Upper lobe of left lung (tissue), 6 donors: Measurements from ENCODE around the gene SPATA20. TPM values are rescaled to one million over a fixed set of nuclear protein-coding genes. Genes with fewer than 3 reads are reported as not detected.

ENCODE experiments used
- ATAC-seq, 2 donors: fragments of 200-7000 bp; cut with Tn5 transposase; one replicate each; pipeline ENCODE4 v1.9.1; 2022; ENCODE audit warnings: mild to moderate bottlenecking in 2 of 2, moderate library complexity in 2 of 2; ENCODE audit not compliant: low FRiP score in 2 of 2
- DNase-seq, 2 donors: peaks; one replicate each; pipeline ENCODE4 v3.0.0-alpha.2; 2019 to 2020
- H3K27ac ChIP-seq, 4 donors: fragments of 200-600 bp; sonication (generic); one replicate each; pipeline ENCODE4 v1.5.1; 2016 to 2019
- H3K27me3 ChIP-seq, 4 donors: fragments of 200-600 bp; sonication (generic); one replicate each; pipeline ENCODE4 v1.5.1; 2017 to 2019
- H3K36me3 ChIP-seq, 4 donors: fragments of 200-600 bp; sonication (generic); one replicate each; pipeline ENCODE4 v1.5.1; 2016 to 2019
- H3K4me1 ChIP-seq, 4 donors: fragments of 200-600 bp; sonication (generic); one replicate each; pipeline ENCODE4 v1.5.1; 2018 to 2019
- H3K4me3 ChIP-seq, 4 donors: fragments of 200-600 bp; sonication (generic); one replicate each; pipeline ENCODE4 v1.5.1; 2017 to 2019; ENCODE audit warnings: mild to moderate bottlenecking in 2 of 4, moderate library complexity in 1 of 4
- H3K9me3 ChIP-seq, 4 donors: fragments of 200-600 bp; sonication (generic); one replicate each; pipeline ENCODE4 v1.5.1; 2018 to 2019
- CTCF ChIP-seq, 6 experiments: fragments of 450-650 bp in 4 of 6; fragments of 200-600 bp in 2 of 6; sonication (generic) in 2 of 6; IDR thresholded peaks; one replicate each; pipeline ENCODE4 v1.5.1; 2016 to 2019; ENCODE audit warnings: antibody characterized with exemption in 6 of 6
- EP300 ChIP-seq, 4 donors: sonication (generic); formaldehyde crosslinking; IDR thresholded peaks; one replicate each; pipeline ENCODE4 v1.5.1; 2017; ENCODE audit warnings: antibody characterized with exemption in 4 of 4, control low read depth in 2 of 4
- POLR2A ChIP-seq, 4 donors: fragments of 450-650 bp; IDR thresholded peaks; one replicate each; pipeline ENCODE4 v1.5.1; 2016 to 2017; ENCODE audit warnings: antibody characterized with exemption in 4 of 4, mild to moderate bottlenecking in 2 of 4
- POLR2AphosphoS5 ChIP-seq, 2 donors: sonication (generic); formaldehyde crosslinking; IDR thresholded peaks; one replicate each; pipeline ENCODE4 v1.5.1; 2017; ENCODE audit warnings: antibody characterized with exemption in 2 of 2
- WGBS, 2 donors: methylation state at CpG; one replicate each; pipeline ENCODE4 v1.1.5; 2017 to 2018; 5-methylcytosine and 5-hydroxymethylcytosine counted together
- total RNA-seq, 6 donors: library from RNA; depleted of rRNA in 4 of 6; stranded (reverse); fragments of >200 nt in 4 of 6; gene quantifications; one replicate each; pipeline versions ENCODE4 v1.1.0 to v1.2.1, GENCODE V29; 2016 to 2021
- donor health status: DM: no; HTN: no; CAD: no; lungs with moderate emphysema.
- donor health status: DM: no; HTN: yes; CAD: no; lungs with severe emphysema.

The SPATA20 gene
- total RNA-seq, 6 donors from 2014 or later, result 32.9 to 111 (median 46.4) TPM

- no peak for TF ChIP-seq CTCF (IDR thresholded peaks at IDR 0.05)
- TF ChIP-seq POLR2A (IDR thresholded peaks at IDR 0.05), result no peak
- TF ChIP-seq EP300 (IDR thresholded peaks at IDR 0.05), result no peak
- TF ChIP-seq POLR2AphosphoS5 (IDR thresholded peaks at IDR 0.05), result no peak
- WGBS, 2 donors, result 73 to 75% methylated on average over 11 to 13 of the region's 13 CpGs
Observed at GRCh38 chr17:50601823-50602375, 54.9 kb downstream of the SPATA20 start.

GRCh38 chr17:50602836-50603235 is 55.9 kb downstream of the SPATA20 start:
- TF ChIP-seq POLR2A (IDR thresholded peaks at IDR 0.05) (no peak), EP300 (IDR thresholded peaks at IDR 0.05) (no peak), CTCF (IDR thresholded peaks at IDR 0.05) (no peak), POLR2AphosphoS5 (IDR thresholded peaks at IDR 0.05) (no peak)
- Histone ChIP-seq H3K36me3 (no peaks in the 10 kb centered on the region), H3K27me3 (no peaks in the 10 kb centered on the region), H3K9me3 (no peaks in the 10 kb centered on the region), H3K4me3 (no peak overlapping the region), H3K27ac (no peak overlapping the region), H3K4me1 (peaks cover 10 to 17% (median 15%) of the 10 kb centered on the region in 4 donors)
- no peak for ATAC-seq
- 95% methylated on average over 10 to 11 of the region's 18 CpGs for WGBS, 2 donors
- DNase-seq, result no peak

More at GRCh38 chr17:50601823-50602375, 54.9 kb downstream of the SPATA20 start:
- H3K27ac ChIP-seq, result no peak overlapping the region
- H3K4me1 ChIP-seq, result peaks cover 10 to 17% (median 15%) of the 10 kb centered on the region in 4 donors
- H3K9me3 ChIP-seq, result no peaks in the 10 kb centered on the region
- H3K27me3 ChIP-seq, result no peaks in the 10 kb centered on the region
- H3K4me3 ChIP-seq, result no peak overlapping the region
- ATAC-seq (no peak), DNase-seq (no peak)
- no peaks in the 10 kb centered on the region for H3K36me3 ChIP-seq

GRCh38 chr17:50603340-50603739 is 56.4 kb downstream of the SPATA20 start:
- Histone ChIP-seq H3K4me3 (no peak overlapping the region), H3K9me3 (no peaks in the 10 kb centered on the region), H3K27me3 (no peaks in the 10 kb centered on the region), H3K4me1 (peaks cover 10 to 17% (median 15%) of the 10 kb centered on the region in 4 donors), H3K36me3 (no peaks in the 10 kb centered on the region), H3K27ac (no peak overlapping the region)
- TF ChIP-seq POLR2A (IDR thresholded peaks at IDR 0.05) (no peak), POLR2AphosphoS5 (IDR thresholded peaks at IDR 0.05) (no peak), EP300 (IDR thresholded peaks at IDR 0.05) (no peak), CTCF (IDR thresholded peaks at IDR 0.05) (no peak)
- no peak for DNase-seq
- WGBS, 2 donors, result 70 to 77% methylated on average over 9 of the region's 9 CpGs
- ATAC-seq, result no peak

GRCh38 chr17:50604513-50604912 is 57.5 kb downstream of the SPATA20 start:
- 11 to 15% methylated on average over 5 to 12 of the region's 13 CpGs for WGBS, 2 donors
- peak; percentile 52 to 75 for ATAC-seq
- H3K4me3 ChIP-seq, result no peak overlapping the region

More at GRCh38 chr17:50604513-50604912, 57.5 kb downstream of the SPATA20 start:
- Histone ChIP-seq H3K4me1 (peaks cover 10 to 17% (median 15%) of the 10 kb centered on the region in 4 donors), H3K36me3 (no peaks in the 10 kb centered on the region), H3K27me3 (no peaks in the 10 kb centered on the region), H3K27ac (no peak overlapping the region), H3K9me3 (no peaks in the 10 kb centered on the region)
- TF ChIP-seq POLR2A (IDR thresholded peaks at IDR 0.05) (no peak), EP300 (IDR thresholded peaks at IDR 0.05) (no peak), CTCF (IDR thresholded peaks at IDR 0.05) (no peak), POLR2AphosphoS5 (IDR thresholded peaks at IDR 0.05) (no peak)
- DNase-seq, result no peak
